Measurements from ENCODE around the gene EPHA6. TPM values are rescaled to one million over a fixed set of nuclear protein-coding genes. Genes with fewer than 3 reads are reported as not detected.

EPHA6 gene
- total RNA-seq, 2 donors from 2014 or later = 0.22 to 3.0 TPM

DNA sequence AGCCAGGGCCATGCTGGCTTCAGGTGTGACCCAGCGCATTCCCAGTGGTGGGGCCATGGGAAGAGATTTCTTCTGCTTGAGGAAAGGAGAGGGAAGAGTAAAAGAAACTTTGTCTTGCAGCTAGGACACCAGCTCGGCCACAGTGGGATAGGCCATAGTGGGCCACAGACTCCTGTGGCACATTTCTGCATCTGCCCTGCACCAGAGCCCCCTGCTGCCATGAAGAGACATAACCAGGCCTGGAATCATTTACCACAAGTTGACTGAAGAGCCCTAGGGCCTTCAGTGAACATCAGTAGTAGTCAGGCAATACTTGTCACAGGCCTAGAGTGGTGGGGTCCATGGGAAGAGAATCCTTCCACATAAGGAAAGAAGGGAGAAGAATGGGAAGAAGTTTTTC, 538.8 kb downstream of the EPHA6 start:
- Histone ChIP-seq H3K27me3 (no peaks in the 10 kb centered on the region), H3K9ac (ENCODE audit: low read depth in 2 of 2, low read length in 2 of 2) (no peak overlapping the region), H3K36me3 (no peaks in the 10 kb centered on the region), H3K4me1 (no peaks in the 10 kb centered on the region), H3K4me3 (no peak overlapping the region), H3K27ac (no peak overlapping the region), H3K9me3 (no peaks in the 10 kb centered on the region)
- DNase-seq = no peak
- no peak for TF ChIP-seq CTCF (IDR thresholded peaks at IDR 0.05)
- intact Hi-C loops (cut with DNase I) = no loop called here

DNA sequence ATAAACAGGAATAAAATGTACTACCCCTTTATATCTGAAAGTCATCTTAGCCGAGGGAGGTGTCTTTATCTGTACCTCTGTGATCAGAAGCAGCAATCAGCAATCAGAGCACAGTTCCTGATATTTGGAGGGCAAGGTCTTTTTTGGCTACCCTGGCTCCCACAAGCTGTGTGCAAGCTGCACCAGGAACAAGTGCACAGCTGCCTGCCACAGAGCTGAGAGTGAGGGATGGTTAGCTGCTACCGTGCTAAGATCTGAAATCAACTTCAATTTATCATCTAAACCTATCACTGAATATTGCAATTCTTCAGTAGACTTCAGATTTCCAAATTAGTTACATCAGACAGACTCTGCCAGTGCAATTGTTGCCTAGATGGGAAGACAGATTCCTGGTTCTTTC, 545.6 kb downstream of the EPHA6 start:
- Histone ChIP-seq H3K9me3 (no peaks in the 10 kb centered on the region), H3K27me3 (no peaks in the 10 kb centered on the region), H3K4me1 (no peaks in the 10 kb centered on the region), H3K36me3 (no peaks in the 10 kb centered on the region), H3K27ac (no peak overlapping the region), H3K9ac (ENCODE audit: low read depth in 2 of 2, low read length in 2 of 2) (no peak overlapping the region), H3K4me3 (no peak overlapping the region)
- no peak for TF ChIP-seq CTCF (IDR thresholded peaks at IDR 0.05)
- no peak for DNase-seq
- intact Hi-C loops (cut with DNase I) = no loop called here

- no peak for DNase-seq
- Histone ChIP-seq H3K4me3 (no peak overlapping the region), H3K27me3 (no peaks in the 10 kb centered on the region), H3K9me3 (no peaks in the 10 kb centered on the region), H3K4me1 (no peaks in the 10 kb centered on the region), H3K9ac (ENCODE audit: low read depth in 2 of 2, low read length in 2 of 2) (no peak overlapping the region), H3K36me3 (no peaks in the 10 kb centered on the region), H3K27ac (no peak overlapping the region)
- no peak for TF ChIP-seq CTCF (IDR thresholded peaks at IDR 0.05)
- intact Hi-C loops (cut with DNase I) = no loop called here
These were observed 546.4 kb downstream of the EPHA6 start for GRCh38 chr3:97360804-97361203.

- Histone ChIP-seq H3K4me3 (no peak overlapping the region), H3K36me3 (no peaks in the 10 kb centered on the region), H3K9me3 (no peaks in the 10 kb centered on the region), H3K9ac (ENCODE audit: low read depth in 2 of 2, low read length in 2 of 2) (no peak overlapping the region), H3K4me1 (no peaks in the 10 kb centered on the region), H3K27ac (no peak overlapping the region), H3K27me3 (no peaks in the 10 kb centered on the region)
- no peak for TF ChIP-seq CTCF (IDR thresholded peaks at IDR 0.05)
- intact Hi-C loops (cut with DNase I) = no loop called here
- DNase-seq = no peak
These were observed 570.2 kb downstream of the EPHA6 start for GRCh38 chr3:97384583-97384982.

DNA sequence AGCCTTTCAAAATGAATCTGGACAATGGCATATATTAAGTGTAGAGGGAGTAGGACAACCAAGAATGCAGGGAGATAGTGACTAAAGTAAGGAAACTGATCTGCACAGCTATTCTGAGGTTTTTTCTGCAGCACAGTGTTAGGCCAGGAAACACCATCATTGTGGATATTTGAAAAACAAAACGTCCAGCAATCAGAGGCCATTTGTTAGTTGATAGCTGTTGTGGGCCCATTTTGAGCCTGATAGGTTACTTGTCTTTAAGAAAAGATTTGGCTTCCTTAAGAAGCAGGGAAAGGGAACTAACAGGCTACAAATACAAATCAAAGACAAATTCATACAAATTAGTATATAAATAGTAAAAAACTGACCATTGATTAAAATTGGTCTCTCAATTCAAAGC, 574.4 kb downstream of the EPHA6 start:
- Histone ChIP-seq H3K27me3 (no peaks in the 10 kb centered on the region), H3K36me3 (no peaks in the 10 kb centered on the region), H3K4me1 (no peaks in the 10 kb centered on the region), H3K4me3 (no peak overlapping the region), H3K27ac (no peak overlapping the region), H3K9ac (ENCODE audit: low read depth in 2 of 2, low read length in 2 of 2) (no peak overlapping the region), H3K9me3 (no peaks in the 10 kb centered on the region)
- DNase-seq = no peak
- intact Hi-C loops (cut with DNase I) = no loop called here
- TF ChIP-seq CTCF (IDR thresholded peaks at IDR 0.05) = no peak

- Histone ChIP-seq H3K27me3 (no peaks in the 10 kb centered on the region), H3K36me3 (no peaks in the 10 kb centered on the region), H3K4me1 (no peaks in the 10 kb centered on the region), H3K27ac (no peak overlapping the region), H3K4me3 (no peak overlapping the region), H3K9ac (ENCODE audit: low read depth in 2 of 2, low read length in 2 of 2) (no peak overlapping the region), H3K9me3 (no peaks in the 10 kb centered on the region)
- TF ChIP-seq CTCF (IDR thresholded peaks at IDR 0.05) = no peak
- intact Hi-C loops (cut with DNase I) = no loop called here
- DNase-seq = no peak
These were observed 575.5 kb downstream of the EPHA6 start for GRCh38 chr3:97389936-97390335.

Data from colonic mucosa (tissue), 4 donors.